Measurements from ENCODE around the gene SH3BP2. TPM values are rescaled to one million over a fixed set of nuclear protein-coding genes. Genes with fewer than 3 reads are reported as not detected.

Gene SH3BP2
- polyA plus RNA-seq, 3 donors = 19.1 to 478 (median 26.9) TPM

- DNase-seq = no peak
- peaks cover 15 to 26% of the 10 kb centered on the region in 2 donors for H3K4me1 ChIP-seq (ENCODE audit: control insufficient read depth in 1 of 2, insufficient read depth in 2 of 2, low read length in 2 of 2)
- peaks cover 35% of the 10 kb centered on the region for H3K79me2 ChIP-seq (ENCODE audit: insufficient read depth, low read length)
- H3K4me1 Mint-ChIP-seq = peaks cover 38% of the 10 kb centered on the region
- peaks cover 2 to 13% (median 11%) of the 10 kb centered on the region in 3 donors for H3K27me3 Mint-ChIP-seq (ENCODE audit: low read depth in 3 of 3)
- H3K9ac ChIP-seq (ENCODE audit: insufficient read depth, low read length, poor library complexity, severe bottlenecking) = no peak overlapping the region
- no peak overlapping the region for H2AFZ ChIP-seq (ENCODE audit: insufficient read depth, low read depth, low read length, poor library complexity, severe bottlenecking)
- H3K27ac ChIP-seq (ENCODE audit: low read depth in 1 of 2, low read length in 2 of 2) = no peak overlapping the region
- H3K27ac Mint-ChIP-seq = no peak overlapping the region
- H3K36me3 ChIP-seq (replicated peaks in 1 of 2; ENCODE audit: control insufficient read depth in 1 of 2, insufficient read depth in 2 of 2, low read length in 2 of 2) = peaks cover 3 to 4% of the 10 kb centered on the region in 2 donors
- H3K4me3 Mint-ChIP-seq = peak overlapping the region in 1 of 2 donors; percentile 63
- H3K4me2 ChIP-seq (replicated peaks; ENCODE audit: extremely low read depth, low read length, poor library complexity, severe bottlenecking) = no peak overlapping the region
- 100% methylated on average over 1 of the region's 3 CpGs for WGBS (ENCODE audit: insufficient coverage)
- H3K4me3 ChIP-seq (replicated peaks in 1 of 3; ENCODE audit: low read depth in 2 of 3, low read length in 3 of 3) = no peak overlapping the region
- no peak for TF ChIP-seq CTCF (IDR thresholded peaks at IDR 0.05)
- peaks cover 27% of the 10 kb centered on the region for H4K20me1 ChIP-seq (ENCODE audit: insufficient read depth, low read length)
- H3K9me3 Mint-ChIP-seq = peaks cover 0 to 2% (median 0%) of the 10 kb centered on the region in 7 donors
- intact Hi-C loops (cut with micrococcal nuclease) = loop anchor here (5.0 kb wide), 4 partner anchors 40 to 515 kb away; partner anchors contain the start of genes HAUS3 (in 1 of the 2) and POLN (in 1 of the 2)
- H3K36me3 Mint-ChIP-seq = peaks cover 3 to 13% of the 10 kb centered on the region in 2 donors
- no peaks in the 10 kb centered on the region for H3K27me3 ChIP-seq (ENCODE audit: control insufficient read depth in 2 of 2, insufficient read depth in 2 of 2, low read length in 2 of 2)
- no peaks in the 10 kb centered on the region for H3K9me3 ChIP-seq (replicated peaks in 1 of 2; ENCODE audit: control insufficient read depth in 1 of 2, insufficient read depth in 1 of 2, low read length in 2 of 2)
Measured at GRCh38 chr4:2757426-2757825, 35.5 kb upstream of the SH3BP2 start.

GRCh38 chr4:2761035-2761923, 31.6 kb upstream of the SH3BP2 start:
- Mint-ChIP-seq H3K36me3 (no peaks in the 10 kb centered on the region), H3K4me3 (no peak overlapping the region), H3K27ac (peak overlapping the region in 1 of 7 donors; percentile 28), H3K4me1 (peaks cover 35% of the 10 kb centered on the region), H3K9me3 (peaks cover 0 to 2% (median 0%) of the 10 kb centered on the region in 7 donors), H3K27me3 (ENCODE audit: low read depth in 3 of 3) (peaks cover 2 to 17% (median 13%) of the 10 kb centered on the region in 3 donors)
- H3K4me3 ChIP-seq (replicated peaks in 1 of 3; ENCODE audit: low read depth in 2 of 3, low read length in 3 of 3) = no peak overlapping the region
- no peak for TF ChIP-seq CTCF (IDR thresholded peaks at IDR 0.05)
- no peaks in the 10 kb centered on the region for H4K20me1 ChIP-seq (ENCODE audit: insufficient read depth, low read length)
- no peaks in the 10 kb centered on the region for H3K27me3 ChIP-seq (ENCODE audit: control insufficient read depth in 2 of 2, insufficient read depth in 2 of 2, low read length in 2 of 2)
- H3K36me3 ChIP-seq (replicated peaks in 1 of 2; ENCODE audit: control insufficient read depth in 1 of 2, insufficient read depth in 2 of 2, low read length in 2 of 2) = no peaks in the 10 kb centered on the region
- no peaks in the 10 kb centered on the region for H3K9me3 ChIP-seq (replicated peaks in 1 of 2; ENCODE audit: control insufficient read depth in 1 of 2, insufficient read depth in 1 of 2, low read length in 2 of 2)
- H3K27ac ChIP-seq (ENCODE audit: low read depth in 1 of 2, low read length in 2 of 2) = no peak overlapping the region
- intact Hi-C loops (cut with micrococcal nuclease) = loop anchor here (5.0 kb wide), 3 partner anchors 36 to 76 kb away; no protein-coding TSS in a partner anchor
- no peak overlapping the region for H3K4me2 ChIP-seq (replicated peaks; ENCODE audit: extremely low read depth, low read length, poor library complexity, severe bottlenecking)
- peak in 1 of 3 donors; percentile 33 for DNase-seq
- H3K4me1 ChIP-seq (ENCODE audit: control insufficient read depth in 1 of 2, insufficient read depth in 2 of 2, low read length in 2 of 2) = peaks cover 11 to 28% of the 10 kb centered on the region in 2 donors
- H2AFZ ChIP-seq (ENCODE audit: insufficient read depth, low read depth, low read length, poor library complexity, severe bottlenecking) = no peak overlapping the region
- H3K79me2 ChIP-seq (ENCODE audit: insufficient read depth, low read length) = no peaks in the 10 kb centered on the region
- H3K9ac ChIP-seq (ENCODE audit: insufficient read depth, low read length, poor library complexity, severe bottlenecking) = no peak overlapping the region
- 65% methylated on average over 11 of the region's 14 CpGs for WGBS (ENCODE audit: insufficient coverage)
